PFSK-1 (cell line): Measurements from ENCODE around the gene LHX5.

ENCODE experiments used
- FOXP2 ChIP-seq: optimal IDR thresholded peaks from 2 replicates; pipeline ENCODE3; 2011; ENCODE audit warnings: borderline replicate concordance, control low read depth, inconsistent platforms; ENCODE audit not compliant: insufficient read depth; ENCODE audit errors: extremely low read length, extremely low read depth
- POLR2AphosphoS5 ChIP-seq: IDR thresholded peaks from 2 replicates; pipeline ENCODE4 v1.6.1; 2012; ENCODE audit warnings: low read depth, mild to moderate bottlenecking, control low read depth, low read length, moderate library complexity
- REST ChIP-seq, 2 experiments: IDR thresholded peaks; 2 replicates each; pipeline versions ENCODE4 v1.6.1 to v1.8.0; 2011 to 2012; ENCODE audit warnings: low read depth in 2 of 2, low read length in 2 of 2, control low read depth in 1 of 2, inconsistent platforms in 1 of 2, mild to moderate bottlenecking in 1 of 2, moderate library complexity in 1 of 2; ENCODE audit not compliant: insufficient read depth in 1 of 2
- SIN3A ChIP-seq: IDR thresholded peaks from 2 replicates; pipeline ENCODE4 v1.6.1; 2012; ENCODE audit warnings: mild to moderate bottlenecking, low read length, moderate library complexity, borderline replicate concordance; ENCODE audit not compliant: insufficient read depth
- TAF1 ChIP-seq: IDR thresholded peaks from 2 replicates; pipeline ENCODE4 v1.6.1; 2012; ENCODE audit warnings: low read length, control low read depth, borderline replicate concordance; ENCODE audit not compliant: insufficient read depth

Gene LHX5

GRCh38 chr12:113469949-113470743 is 1.5 kb downstream of the LHX5 start:
- TF ChIP-seq POLR2AphosphoS5: no peak
- TF ChIP-seq TAF1: no peak
- TF ChIP-seq SIN3A: no peak
- TF ChIP-seq REST (IDR thresholded peaks at IDR 0.05; ENCODE audit: insufficient read depth in 1 of 2, low read depth in 2 of 2, low read length in 2 of 2): no peak
- no peak for TF ChIP-seq FOXP2

- TF ChIP-seq TAF1 (no peak), REST (IDR thresholded peaks at IDR 0.05; ENCODE audit: insufficient read depth in 1 of 2, low read depth in 2 of 2, low read length in 2 of 2) (no peak), POLR2AphosphoS5 (no peak), FOXP2 (no peak), SIN3A (no peak)
These were observed 2.3 kb downstream of the LHX5 start for GRCh38 chr12:113469224-113469948.

GRCh38 chr12:113468365-113469223 is 3.1 kb downstream of the LHX5 start:
- TF ChIP-seq POLR2AphosphoS5 (no peak), SIN3A (no peak), REST (IDR thresholded peaks at IDR 0.05; ENCODE audit: insufficient read depth in 1 of 2, low read depth in 2 of 2, low read length in 2 of 2) (no peak), FOXP2 (no peak), TAF1 (no peak)

- no peak for TF ChIP-seq REST (IDR thresholded peaks at IDR 0.05; ENCODE audit: insufficient read depth in 1 of 2, low read depth in 2 of 2, low read length in 2 of 2)
- TF ChIP-seq SIN3A: no peak
- TF ChIP-seq TAF1: no peak
- no peak for TF ChIP-seq FOXP2
- TF ChIP-seq POLR2AphosphoS5: no peak
These were observed 3.9 kb downstream of the LHX5 start for GRCh38 chr12:113467502-113468364.
